OCI-LY1 (cell line): ENCODE results near the gene PSD2.

Experiments used
- H2AFZ ChIP-seq: fragments of 200-600 bp; sonication (generic), shearing (Covaris generic); 2 replicates; pipeline ENCODE4 v1.6.0; 2014; ENCODE audit warnings: antibody characterized with exemption, mild to moderate bottlenecking, low read length
- H3F3A ChIP-seq: fragments of 200-600 bp; sonication (generic), shearing (Covaris generic); 2 replicates; pipeline ENCODE4 v1.6.0; 2014; ENCODE audit warnings: mild to moderate bottlenecking, antibody characterized with exemption, low read length, moderate library complexity; ENCODE audit not compliant: insufficient read depth
- H3K27ac ChIP-seq: fragments of 200-600 bp; sonication (generic); 2 replicates; pipeline ENCODE4 v1.5.1; 2014; ENCODE audit warnings: low read length, mixed run types, mild to moderate bottlenecking, low read depth; ENCODE audit not compliant: poor library complexity, severe bottlenecking
- H3K27me3 ChIP-seq: fragments of 200-600 bp; sonication (generic); 2 replicates; pipeline ENCODE4 v1.6.0; 2014; ENCODE audit warnings: antibody characterized with exemption, mild to moderate bottlenecking, low read length, moderate library complexity; ENCODE audit not compliant: insufficient read depth
- H3K36me3 ChIP-seq: fragments of 200-600 bp; sonication (generic); 2 replicates; pipeline ENCODE4 v1.6.1; 2014; ENCODE audit warnings: mild to moderate bottlenecking, antibody characterized with exemption, low read length, moderate library complexity, mixed read lengths; ENCODE audit not compliant: insufficient read depth
- H3K4me1 ChIP-seq: fragments of 200-600 bp; sonication (generic); 2 replicates; pipeline ENCODE4 v1.5.1; 2014; ENCODE audit warnings: mild to moderate bottlenecking, low read length, moderate library complexity; ENCODE audit not compliant: insufficient read depth, severe bottlenecking
- H3K4me2 ChIP-seq: fragments of 200-600 bp; sonication (generic), shearing (Covaris generic); 2 replicates; pipeline ENCODE4 v1.6.1; 2014; ENCODE audit warnings: low read length
- H3K4me3 ChIP-seq: fragments of 200-600 bp; sonication (generic); 2 replicates; pipeline ENCODE4 v1.5.1; 2014; ENCODE audit warnings: low read length, low read depth, mild to moderate bottlenecking, mixed read lengths; ENCODE audit not compliant: poor library complexity, severe bottlenecking
- H3K79me2 ChIP-seq: fragments of 200-600 bp; shearing (Covaris generic); 2 replicates; pipeline ENCODE4 v1.6.1; 2016; ENCODE audit warnings: mixed run types, low read length, mixed read lengths; ENCODE audit not compliant: insufficient read depth
- H3K9ac ChIP-seq: fragments of 200-600 bp; sonication (generic), shearing (Covaris generic); 2 replicates; pipeline ENCODE4 v1.6.1; 2014; ENCODE audit warnings: mild to moderate bottlenecking, low read length, mixed read lengths
- H3K9me2 ChIP-seq: fragments of 200-600 bp; sonication (generic), shearing (Covaris generic); 2 replicates; pipeline ENCODE4 v1.6.1; 2014; ENCODE audit warnings: low read depth, mild to moderate bottlenecking, low read length, mixed read lengths
- H3K9me3 ChIP-seq: fragments of 200-600 bp; shearing (Covaris generic); 2 replicates; pipeline ENCODE4 v1.6.1; 2014; ENCODE audit warnings: low read length, mixed read lengths
- H4K20me1 ChIP-seq: fragments of 200-600 bp; sonication (generic), shearing (Covaris generic); 2 replicates; pipeline ENCODE4 v1.6.0; 2016; ENCODE audit warnings: mild to moderate bottlenecking, low read length; ENCODE audit not compliant: insufficient read depth
- EZH2 ChIP-seq: fragments of 200-600 bp; sonication (generic), shearing (Covaris generic); IDR thresholded peaks from 2 replicates; pipeline ENCODE4 v1.8.0; 2017; ENCODE audit warnings: borderline replicate concordance, mixed run types, mild to moderate bottlenecking, antibody characterized with exemption, low read length, moderate library complexity, mixed read lengths
- TF ChIP-seq, protein P1 (sequence below): fragments of 200-600 bp; sonication (generic), shearing (Covaris generic); IDR thresholded peaks from 2 replicates; pipeline ENCODE4 v1.5.1; 2017; ENCODE audit warnings: mild to moderate bottlenecking, antibody characterized with exemption, low read length, moderate library complexity, mixed read lengths

Gene PSD2

DNA sequence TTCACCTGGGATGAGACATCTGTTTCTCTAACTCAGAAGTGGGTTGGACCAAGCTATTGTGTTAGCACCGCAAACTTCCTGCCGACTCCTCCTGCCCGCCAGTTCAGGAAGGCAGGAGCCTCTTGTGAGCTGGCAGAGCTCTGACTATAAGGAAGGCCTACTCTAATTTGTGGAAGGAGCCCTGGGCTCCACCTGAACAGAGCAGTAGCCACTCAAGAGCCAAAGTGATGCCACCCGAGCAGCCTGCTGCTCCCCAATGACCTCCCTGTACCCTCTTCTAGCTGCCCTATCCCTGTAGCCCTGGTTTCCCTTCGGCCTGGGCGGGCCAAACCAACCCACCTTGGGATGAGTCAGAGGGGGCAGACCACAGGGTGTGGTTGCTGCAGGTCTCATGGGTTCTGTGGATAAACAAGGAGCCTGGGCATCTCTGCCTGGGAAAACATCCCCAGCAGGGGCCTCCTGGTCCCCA, 81.6 kb downstream of the PSD2 start:
- H3K27ac ChIP-seq, result no peak overlapping the region
- no peak overlapping the region for H3K4me2 ChIP-seq

DNA sequence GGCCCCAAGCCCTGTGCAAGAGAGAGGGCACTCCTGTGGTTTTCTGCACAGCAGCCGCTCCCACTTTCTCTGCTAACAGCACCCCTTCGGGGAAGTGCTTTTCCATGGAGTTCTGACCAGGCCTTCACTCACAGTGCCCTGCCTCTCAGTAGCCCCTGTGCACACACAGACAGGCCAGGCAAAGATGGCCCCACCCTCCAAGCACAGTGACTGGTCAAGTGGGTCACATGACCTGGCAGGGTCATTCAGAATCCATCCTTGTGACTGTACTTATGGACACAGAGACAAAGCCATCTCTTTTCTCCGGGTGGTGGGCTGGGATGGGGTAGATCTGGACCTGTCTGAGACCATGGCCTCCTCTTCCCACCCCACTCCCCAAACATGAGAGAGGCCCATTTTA, 82.5 kb downstream of the PSD2 start:
- H3K27ac ChIP-seq, result no peak overlapping the region
- no peak overlapping the region for H3K4me2 ChIP-seq
- H3K79me2 ChIP-seq, result no peaks in the 10 kb centered on the region
- H3K9me3 ChIP-seq, result peaks cover 3% of the 10 kb centered on the region; the same call in 1 of the 2 replicates
- H3K9me2 ChIP-seq, result no peaks in the 10 kb centered on the region
- no peaks in the 10 kb centered on the region for H3K36me3 ChIP-seq
- H3K27me3 ChIP-seq, result peaks cover 21% of the 10 kb centered on the region; the same call in 1 of the 2 replicates
- H3K9ac ChIP-seq, result no peak overlapping the region
- H3K4me1 ChIP-seq, result no peaks in the 10 kb centered on the region
- no peak overlapping the region for H2AFZ ChIP-seq
- no peak for TF ChIP-seq EZH2
- TF ChIP-seq, protein P1, sequence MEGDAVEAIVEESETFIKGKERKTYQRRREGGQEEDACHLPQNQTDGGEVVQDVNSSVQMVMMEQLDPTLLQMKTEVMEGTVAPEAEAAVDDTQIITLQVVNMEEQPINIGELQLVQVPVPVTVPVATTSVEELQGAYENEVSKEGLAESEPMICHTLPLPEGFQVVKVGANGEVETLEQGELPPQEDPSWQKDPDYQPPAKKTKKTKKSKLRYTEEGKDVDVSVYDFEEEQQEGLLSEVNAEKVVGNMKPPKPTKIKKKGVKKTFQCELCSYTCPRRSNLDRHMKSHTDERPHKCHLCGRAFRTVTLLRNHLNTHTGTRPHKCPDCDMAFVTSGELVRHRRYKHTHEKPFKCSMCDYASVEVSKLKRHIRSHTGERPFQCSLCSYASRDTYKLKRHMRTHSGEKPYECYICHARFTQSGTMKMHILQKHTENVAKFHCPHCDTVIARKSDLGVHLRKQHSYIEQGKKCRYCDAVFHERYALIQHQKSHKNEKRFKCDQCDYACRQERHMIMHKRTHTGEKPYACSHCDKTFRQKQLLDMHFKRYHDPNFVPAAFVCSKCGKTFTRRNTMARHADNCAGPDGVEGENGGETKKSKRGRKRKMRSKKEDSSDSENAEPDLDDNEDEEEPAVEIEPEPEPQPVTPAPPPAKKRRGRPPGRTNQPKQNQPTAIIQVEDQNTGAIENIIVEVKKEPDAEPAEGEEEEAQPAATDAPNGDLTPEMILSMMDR, result no peak
- no peaks in the 10 kb centered on the region for H4K20me1 ChIP-seq
- H3F3A ChIP-seq, result no peaks in the 10 kb centered on the region
- no peak overlapping the region for H3K4me3 ChIP-seq

More for the DNA sequence above, 81.6 kb downstream of the PSD2 start:
- Histone ChIP-seq H3K4me3 (no peak overlapping the region), H3K4me1 (no peaks in the 10 kb centered on the region), H3F3A (no peaks in the 10 kb centered on the region), H3K36me3 (no peaks in the 10 kb centered on the region), H3K27me3 (peaks cover 21% of the 10 kb centered on the region; the same call in 1 of the 2 replicates), H4K20me1 (no peaks in the 10 kb centered on the region), H3K9me2 (no peaks in the 10 kb centered on the region), H3K79me2 (no peaks in the 10 kb centered on the region), H2AFZ (no peak overlapping the region), H3K9ac (no peak overlapping the region), H3K9me3 (peaks cover 3% of the 10 kb centered on the region; the same call in 1 of the 2 replicates)
- TF ChIP-seq, protein P1, result no peak
- no peak for TF ChIP-seq EZH2

DNA sequence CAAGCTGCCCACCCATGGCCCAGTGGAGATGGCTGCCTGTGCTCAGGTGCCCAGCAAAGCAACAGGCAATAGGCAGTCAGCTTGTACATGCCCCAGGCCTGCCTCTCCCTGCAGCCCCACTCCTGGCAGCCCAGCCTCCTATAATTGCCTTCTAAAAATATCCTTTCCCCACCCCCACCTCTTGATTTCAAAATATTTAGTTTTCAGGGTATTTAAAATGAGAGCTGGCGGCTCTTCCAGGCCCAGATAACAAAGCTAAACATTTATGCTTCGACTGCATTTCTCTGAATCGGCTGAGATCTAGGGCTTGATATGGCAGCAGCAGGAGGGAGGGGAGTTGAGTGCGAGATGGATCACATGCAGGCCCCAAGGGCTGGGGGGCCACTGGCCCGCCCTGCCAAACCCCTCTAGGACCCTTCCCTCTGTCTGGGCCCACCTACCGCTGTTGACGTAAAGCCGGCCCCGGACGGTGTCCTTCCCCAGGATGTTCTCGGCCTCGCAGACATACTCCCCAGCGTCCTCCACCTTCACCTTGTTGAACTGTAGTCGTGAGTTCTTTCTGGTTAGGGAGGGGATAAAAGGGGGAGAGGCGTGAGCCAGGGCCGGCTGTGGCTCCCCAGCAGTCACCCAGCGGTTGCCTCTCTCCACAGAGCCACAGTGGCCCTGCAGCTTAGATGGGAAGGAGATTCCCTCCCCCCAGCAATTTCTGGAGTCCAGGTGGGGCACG, 85.0 kb downstream of the PSD2 start:
- peaks cover 3% of the 10 kb centered on the region; the same call in 1 of the 2 replicates for H3K9me3 ChIP-seq
- H3K9ac ChIP-seq, result no peak overlapping the region
- no peak overlapping the region for H3K27ac ChIP-seq
- H4K20me1 ChIP-seq, result no peaks in the 10 kb centered on the region
- H3F3A ChIP-seq, result no peaks in the 10 kb centered on the region
- peaks cover 20% of the 10 kb centered on the region; the same call in 1 of the 2 replicates for H3K27me3 ChIP-seq
- H2AFZ ChIP-seq, result no peak overlapping the region
- H3K9me2 ChIP-seq, result no peaks in the 10 kb centered on the region
- H3K36me3 ChIP-seq, result no peaks in the 10 kb centered on the region
- no peak overlapping the region for H3K4me3 ChIP-seq
- TF ChIP-seq, protein P1, result no peak
- no peak for TF ChIP-seq EZH2
- no peak overlapping the region for H3K4me2 ChIP-seq
- H3K4me1 ChIP-seq, result no peaks in the 10 kb centered on the region
- H3K79me2 ChIP-seq, result no peaks in the 10 kb centered on the region
